ENCODE measurements around the gene NDUFS6.

The NDUFS6 gene

DNA sequence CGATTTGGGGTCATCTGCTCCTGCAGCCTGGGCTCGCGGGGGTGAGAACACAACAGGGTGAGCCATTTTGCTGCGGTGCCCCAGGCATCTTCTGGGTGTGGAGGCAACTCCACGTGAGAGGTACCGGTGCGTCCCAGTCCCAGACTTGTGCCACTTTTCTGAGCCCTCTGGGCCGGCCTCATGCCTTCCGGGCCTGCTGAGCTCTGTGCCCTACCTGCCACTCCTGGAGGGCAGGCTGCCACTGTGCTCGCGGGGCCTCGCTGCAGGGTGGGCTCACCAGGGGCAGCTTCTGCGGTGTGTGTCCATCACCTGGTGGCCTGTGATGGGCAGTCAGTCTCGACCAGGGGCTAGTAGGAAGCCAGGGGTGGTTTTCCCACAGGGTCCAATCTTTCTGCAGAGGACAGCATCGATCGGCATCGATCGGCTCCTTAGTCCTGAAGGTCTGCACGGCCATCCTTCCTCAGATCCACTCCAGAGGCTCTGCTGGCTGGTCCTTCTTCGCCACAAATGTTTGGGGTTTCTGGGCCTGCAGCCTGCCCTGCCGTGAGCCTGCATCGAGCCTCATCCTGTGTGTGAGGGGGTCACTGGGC is 58.9 kb downstream of the NDUFS6 start:
- Histone ChIP-seq H3K9me3 (replicated peaks in 1 of 2; ENCODE audit: control insufficient read depth in 2 of 2, insufficient read depth in 1 of 2, low read depth in 1 of 2, low read length in 2 of 2) (no peaks in the 10 kb centered on the region), H2AFZ (ENCODE audit: low read length) (no peak overlapping the region), H3K4me1 (ENCODE audit: control insufficient read depth in 2 of 2, insufficient read depth in 1 of 2, low read depth in 1 of 2, low read length in 2 of 2) (peaks cover 2 to 4% of the 10 kb centered on the region in 2 donors), H3K4me2 (ENCODE audit: insufficient read depth, low read length, poor library complexity, severe bottlenecking) (no peak overlapping the region), H2AK5ac (ENCODE audit: low read depth, low read length) (no peak overlapping the region), H3K23ac (ENCODE audit: low read depth, low read length, poor library complexity) (no peak overlapping the region), H2BK12ac (ENCODE audit: low read length) (no peak overlapping the region), H3K4ac (ENCODE audit: low read length) (no peak overlapping the region), H2BK120ac (ENCODE audit: low read depth, low read length) (peak overlapping the region; percentile 55), H3K27me3 (ENCODE audit: control insufficient read depth in 3 of 3, insufficient read depth in 3 of 3, low read depth in 1 of 3, low read length in 3 of 3) (peaks cover 0 to 15% (median 12%) of the 10 kb centered on the region in 3 experiments), H3K27ac (replicated peaks; ENCODE audit: low read length) (no peak overlapping the region), H3K79me1 (ENCODE audit: low read depth, low read length) (peaks cover 4% of the 10 kb centered on the region), H3K14ac (ENCODE audit: low read length) (no peak overlapping the region), H3K36me3 (replicated peaks in 1 of 2; ENCODE audit: control insufficient read depth in 2 of 2, insufficient read depth in 2 of 2, low read length in 2 of 2) (no peaks in the 10 kb centered on the region), H3K4me3 (ENCODE audit: low read length in 2 of 2) (no peak overlapping the region), H2BK5ac (ENCODE audit: low read length) (no peak overlapping the region), H2BK15ac (ENCODE audit: low read length) (peak overlapping the region; percentile 47), H4K91ac (ENCODE audit: low read depth, low read length, poor library complexity) (no peak overlapping the region), H3K18ac (ENCODE audit: low read length) (peak overlapping the region; percentile 35), H4K8ac (ENCODE audit: low read depth, low read length) (no peak overlapping the region), H3K9ac (ENCODE audit: low read depth, low read length, poor library complexity) (peak overlapping the region; percentile 21)
- no peak for DNase-seq (ENCODE audit: low spot score)
- WGBS, 2 donors (ENCODE audit: extremely low coverage in 2 of 2, insufficient read length in 2 of 2, insufficient replicate concordance in 1 of 2): no CpG with 5 or more reads among the region's 22 CpGs

DNA sequence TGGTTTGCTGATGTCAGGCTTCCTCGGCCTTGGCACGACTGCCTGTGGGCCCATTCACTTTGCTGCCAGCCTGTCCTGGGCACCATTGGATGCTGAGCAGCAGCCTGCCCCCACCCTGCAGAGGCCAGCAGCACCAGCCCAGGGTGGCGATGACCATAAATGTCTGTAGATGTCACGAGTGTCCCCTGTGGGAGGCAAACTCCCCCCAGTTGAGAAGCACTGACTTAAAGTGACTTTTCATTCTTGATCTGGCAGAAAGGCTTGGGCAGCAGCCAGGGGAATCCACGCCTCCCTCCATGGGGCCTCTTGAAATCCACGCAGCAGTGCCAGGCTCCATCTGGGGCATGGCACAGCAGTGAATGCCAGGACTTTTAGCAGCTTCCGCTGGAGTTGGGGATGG is 59.7 kb downstream of the NDUFS6 start:
- Histone ChIP-seq H3K27me3 (ENCODE audit: control insufficient read depth in 3 of 3, insufficient read depth in 3 of 3, low read depth in 1 of 3, low read length in 3 of 3) (peaks cover 0 to 23% (median 6%) of the 10 kb centered on the region in 3 experiments), H3K79me1 (ENCODE audit: low read depth, low read length) (peaks cover 1% of the 10 kb centered on the region), H3K4me3 (ENCODE audit: low read length in 2 of 2) (no peak overlapping the region), H2BK15ac (ENCODE audit: low read length) (no peak overlapping the region), H3K27ac (replicated peaks; ENCODE audit: low read length) (no peak overlapping the region), H3K23ac (ENCODE audit: low read depth, low read length, poor library complexity) (peak overlapping the region; percentile 18), H3K9ac (ENCODE audit: low read depth, low read length, poor library complexity) (no peak overlapping the region), H2BK120ac (ENCODE audit: low read depth, low read length) (no peak overlapping the region), H3K4me2 (ENCODE audit: insufficient read depth, low read length, poor library complexity, severe bottlenecking) (no peak overlapping the region), H3K4me1 (ENCODE audit: control insufficient read depth in 2 of 2, insufficient read depth in 1 of 2, low read depth in 1 of 2, low read length in 2 of 2) (peaks cover 2 to 4% of the 10 kb centered on the region in 2 donors), H2AFZ (ENCODE audit: low read length) (no peak overlapping the region), H3K36me3 (replicated peaks in 1 of 2; ENCODE audit: control insufficient read depth in 2 of 2, insufficient read depth in 2 of 2, low read length in 2 of 2) (no peaks in the 10 kb centered on the region), H2BK5ac (ENCODE audit: low read length) (no peak overlapping the region), H2BK12ac (ENCODE audit: low read length) (no peak overlapping the region), H2AK5ac (ENCODE audit: low read depth, low read length) (peak overlapping the region; percentile 21), H3K9me3 (replicated peaks in 1 of 2; ENCODE audit: control insufficient read depth in 2 of 2, insufficient read depth in 1 of 2, low read depth in 1 of 2, low read length in 2 of 2) (no peaks in the 10 kb centered on the region), H4K91ac (ENCODE audit: low read depth, low read length, poor library complexity) (no peak overlapping the region), H3K14ac (ENCODE audit: low read length) (no peak overlapping the region), H4K8ac (ENCODE audit: low read depth, low read length) (no peak overlapping the region), H3K4ac (ENCODE audit: low read length) (no peak overlapping the region), H3K18ac (ENCODE audit: low read length) (no peak overlapping the region)
- no CpG with 5 or more reads among the region's 7 CpGs for WGBS, 2 donors (ENCODE audit: extremely low coverage in 2 of 2, insufficient read length in 2 of 2, insufficient replicate concordance in 1 of 2)
- no peak for DNase-seq (ENCODE audit: low spot score)

DNA sequence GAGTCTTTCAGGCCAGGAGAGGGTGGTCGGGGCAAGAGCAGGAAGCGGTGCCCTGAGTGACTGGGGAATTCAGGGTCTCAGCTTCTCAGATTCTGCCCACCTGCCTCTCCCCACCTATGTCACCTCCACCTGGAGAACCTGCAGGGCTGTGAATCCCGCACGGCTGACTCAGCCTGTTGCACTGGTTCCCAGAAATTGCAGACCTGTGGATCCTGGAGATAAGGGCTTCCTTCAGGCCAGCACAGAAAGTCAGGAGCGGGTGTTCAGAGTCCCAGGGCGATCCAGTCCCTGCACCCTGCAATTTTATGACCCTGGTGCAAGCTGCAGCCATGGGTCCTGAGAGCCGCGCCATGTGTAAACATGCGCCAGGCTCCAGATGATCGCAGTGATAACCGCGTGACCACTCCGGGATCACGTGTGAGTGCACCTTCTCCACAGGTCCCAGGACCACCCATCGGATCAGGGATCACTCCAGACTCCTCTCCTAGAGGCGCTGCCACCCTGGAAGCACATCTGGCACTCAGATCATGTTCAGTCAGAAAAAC is 63.8 kb downstream of the NDUFS6 start:
- Histone ChIP-seq H4K91ac (ENCODE audit: low read depth, low read length, poor library complexity) (no peak overlapping the region), H2AFZ (ENCODE audit: low read length) (no peak overlapping the region), H3K23ac (ENCODE audit: low read depth, low read length, poor library complexity) (no peak overlapping the region), H2AK5ac (ENCODE audit: low read depth, low read length) (no peak overlapping the region), H3K79me1 (ENCODE audit: low read depth, low read length) (peaks cover 3% of the 10 kb centered on the region), H3K14ac (ENCODE audit: low read length) (no peak overlapping the region), H4K8ac (ENCODE audit: low read depth, low read length) (no peak overlapping the region), H3K27ac (replicated peaks; ENCODE audit: low read length) (no peak overlapping the region), H3K4ac (ENCODE audit: low read length) (no peak overlapping the region), H2BK12ac (ENCODE audit: low read length) (no peak overlapping the region), H2BK5ac (ENCODE audit: low read length) (no peak overlapping the region), H3K4me3 (ENCODE audit: low read length in 2 of 2) (no peak overlapping the region), H2BK15ac (ENCODE audit: low read length) (no peak overlapping the region), H3K9ac (ENCODE audit: low read depth, low read length, poor library complexity) (peak overlapping the region; percentile 24), H3K36me3 (replicated peaks in 1 of 2; ENCODE audit: control insufficient read depth in 2 of 2, insufficient read depth in 2 of 2, low read length in 2 of 2) (no peaks in the 10 kb centered on the region), H3K4me1 (ENCODE audit: control insufficient read depth in 2 of 2, insufficient read depth in 1 of 2, low read depth in 1 of 2, low read length in 2 of 2) (peaks cover 2 to 10% of the 10 kb centered on the region in 2 donors), H3K4me2 (ENCODE audit: insufficient read depth, low read length, poor library complexity, severe bottlenecking) (no peak overlapping the region), H2BK120ac (ENCODE audit: low read depth, low read length) (no peak overlapping the region), H3K27me3 (ENCODE audit: control insufficient read depth in 3 of 3, insufficient read depth in 3 of 3, low read depth in 1 of 3, low read length in 3 of 3) (peaks cover 0 to 55% (median 32%) of the 10 kb centered on the region in 3 experiments), H3K18ac (ENCODE audit: low read length) (no peak overlapping the region), H3K9me3 (replicated peaks in 1 of 2; ENCODE audit: control insufficient read depth in 2 of 2, insufficient read depth in 1 of 2, low read depth in 1 of 2, low read length in 2 of 2) (peaks cover 0 to under 1% of the 10 kb centered on the region in 2 donors)
- DNase-seq (ENCODE audit: low spot score): no peak
- no CpG with 5 or more reads among the region's 16 CpGs for WGBS, 2 donors (ENCODE audit: extremely low coverage in 2 of 2, insufficient read length in 2 of 2, insufficient replicate concordance in 1 of 2)

DNA sequence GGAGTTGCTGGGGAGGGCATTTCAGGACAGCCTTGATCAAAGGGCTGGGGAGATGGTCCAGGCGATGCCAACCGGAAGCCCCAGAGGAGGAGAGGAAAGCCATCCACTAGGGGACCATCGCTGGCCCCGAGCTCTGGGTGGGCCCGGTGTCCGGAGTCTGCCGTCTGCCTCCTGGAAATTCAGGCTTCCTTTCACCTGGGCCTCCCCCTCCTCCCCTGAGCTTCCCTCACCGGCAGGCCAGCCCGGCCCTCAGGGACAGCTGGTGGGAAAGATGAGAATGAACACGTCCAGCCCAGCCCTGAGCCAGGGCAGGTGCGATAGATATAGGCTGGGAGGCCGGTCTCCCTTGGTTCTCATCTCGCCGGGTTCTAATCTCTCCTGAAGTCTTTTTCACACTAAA is 64.3 kb downstream of the NDUFS6 start:
- H3K36me3 ChIP-seq (replicated peaks in 1 of 2; ENCODE audit: control insufficient read depth in 2 of 2, insufficient read depth in 2 of 2, low read length in 2 of 2): peaks cover 0 to 2% of the 10 kb centered on the region in 2 donors
- H3K4me3 ChIP-seq (ENCODE audit: low read length in 2 of 2): no peak overlapping the region
- peaks cover 0 to 55% (median 36%) of the 10 kb centered on the region in 3 experiments for H3K27me3 ChIP-seq (ENCODE audit: control insufficient read depth in 3 of 3, insufficient read depth in 3 of 3, low read depth in 1 of 3, low read length in 3 of 3)
- peaks cover 2 to 12% of the 10 kb centered on the region in 2 donors for H3K4me1 ChIP-seq (ENCODE audit: control insufficient read depth in 2 of 2, insufficient read depth in 1 of 2, low read depth in 1 of 2, low read length in 2 of 2)
- peaks cover 7% of the 10 kb centered on the region for H3K79me1 ChIP-seq (ENCODE audit: low read depth, low read length)
- H3K4me2 ChIP-seq (ENCODE audit: insufficient read depth, low read length, poor library complexity, severe bottlenecking): no peak overlapping the region
- no peak overlapping the region for H2BK5ac ChIP-seq (ENCODE audit: low read length)
- H3K4ac ChIP-seq (ENCODE audit: low read length): no peak overlapping the region
- no peak overlapping the region for H2BK12ac ChIP-seq (ENCODE audit: low read length)
- no peak overlapping the region for H4K91ac ChIP-seq (ENCODE audit: low read depth, low read length, poor library complexity)
- H3K18ac ChIP-seq (ENCODE audit: low read length): no peak overlapping the region
- no peak overlapping the region for H2BK15ac ChIP-seq (ENCODE audit: low read length)
- H2AK5ac ChIP-seq (ENCODE audit: low read depth, low read length): peak overlapping the region; percentile 19
- H4K8ac ChIP-seq (ENCODE audit: low read depth, low read length): no peak overlapping the region
- no peak overlapping the region for H3K27ac ChIP-seq (replicated peaks; ENCODE audit: low read length)
- H3K9me3 ChIP-seq (replicated peaks in 1 of 2; ENCODE audit: control insufficient read depth in 2 of 2, insufficient read depth in 1 of 2, low read depth in 1 of 2, low read length in 2 of 2): peaks cover 0 to 3% of the 10 kb centered on the region in 2 donors
- no peak overlapping the region for H3K14ac ChIP-seq (ENCODE audit: low read length)
- H2AFZ ChIP-seq (ENCODE audit: low read length): no peak overlapping the region
- no peak overlapping the region for H2BK120ac ChIP-seq (ENCODE audit: low read depth, low read length)
- DNase-seq (ENCODE audit: low spot score): no peak
- no CpG with 5 or more reads among the region's 14 CpGs for WGBS, 2 donors (ENCODE audit: extremely low coverage in 2 of 2, insufficient read length in 2 of 2, insufficient replicate concordance in 1 of 2)
- H3K9ac ChIP-seq (ENCODE audit: low read depth, low read length, poor library complexity): no peak overlapping the region
- H3K23ac ChIP-seq (ENCODE audit: low read depth, low read length, poor library complexity): no peak overlapping the region
